H1 (cell line): ENCODE measurements around the gene LMNTD2. TPM values are rescaled to one million over a fixed set of nuclear protein-coding genes. Genes with fewer than 3 reads are reported as not detected.

Experiments used
- CBX5 ChIP-seq: fragments of 300-800, 300-1000 bp; sonication (generic); IDR thresholded peaks from 2 replicates; pipeline ENCODE4 v1.7.1; 2016; ENCODE audit warnings: antibody characterized with exemption, low read length, low read depth
- CEBPB ChIP-seq: IDR thresholded peaks from 2 replicates; pipeline ENCODE4 v1.6.1; 2012; ENCODE audit warnings: low read depth, low read length
- CTBP2 ChIP-seq: IDR thresholded peaks from 2 replicates; pipeline ENCODE4 v1.7.0; 2011; ENCODE audit warnings: borderline replicate concordance, mild to moderate bottlenecking, moderate library complexity, mixed read lengths, low read length; ENCODE audit not compliant: insufficient read depth, insufficient read length
- RBBP5 ChIP-seq: IDR thresholded peaks from 2 replicates; pipeline ENCODE4 v1.7.1; 2012; ENCODE audit warnings: low read depth, mild to moderate bottlenecking, inconsistent platforms, low read length, moderate library complexity, borderline replicate concordance
- SRF ChIP-seq: IDR thresholded peaks from 2 replicates; pipeline ENCODE4 v1.6.1; 2011; ENCODE audit warnings: mild to moderate bottlenecking, low read depth, low read length, moderate library complexity
- polyA plus RNA-seq, 7 experiments: library from polyadenylated mRNA; depleted of rRNA in 3 of 7; stranded (reverse) in 5 of 7; unstranded in 2 of 7; fragments of >200 nt in 5 of 7; fragments of 200-250 nt in 2 of 7; gene quantifications; 1 replicate in 5 of 7; 2 replicates in 1 of 7; 4 replicates in 1 of 7; pipeline versions ENCODE4 v1.2.1 to v1.2.3, GENCODE V29; 2011 to 2013; ENCODE audit warnings: missing spikeins in 2 of 7, mixed read lengths in 2 of 7
- total RNA-seq: library from RNA; stranded (reverse); fragmentation: NEBNext Ultra II Directional; extraction: Animal tissue kit (Norgen Biotek cat#: 25700); gene quantifications from 2 replicates; pipeline ENCODE4 v1.2.1, GENCODE V29; 2021

LMNTD2 gene
- total and polyA plus RNA-seq, 2 of the 8 experiments (the other 6 are each of a cell fraction or from before 2014, with no cell fraction given): 1.6 to 3.1 TPM

DNA sequence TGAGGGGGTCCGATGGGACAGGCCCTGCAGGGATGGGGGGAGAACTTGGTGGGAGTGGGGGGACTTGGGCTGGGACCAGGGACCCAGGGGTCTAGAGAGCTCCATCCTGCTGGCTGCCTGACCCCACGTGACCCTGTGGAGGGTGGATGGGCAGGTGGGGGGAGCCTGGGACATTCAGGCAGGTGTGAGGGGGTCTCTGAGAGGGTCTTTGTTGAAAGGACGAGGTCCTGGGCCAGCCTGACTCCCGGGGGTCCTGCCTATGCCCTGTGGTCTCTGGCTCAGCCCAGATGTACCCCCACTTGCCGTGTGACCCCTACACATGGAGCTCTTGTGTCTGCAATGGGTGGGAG, 15.7 kb downstream of the LMNTD2 start (continued):
- TF ChIP-seq CBX5 (no peak), RBBP5 (no peak), CEBPB (no peak), CTBP2 (no peak), SRF (no peak)
